Endodermal cell (in vitro differentiated cells): Measurements from ENCODE around the gene BRD2. TPM values are rescaled to one million over a fixed set of nuclear protein-coding genes. Genes with fewer than 3 reads are reported as not detected.

Experiments
- DNase-seq: peaks from one replicate; pipeline ENCODE4 v3.0.0-alpha.2; 2017
- H3K27ac ChIP-seq: 2 replicates; pipeline ENCODE4 v1.5.1; 2013; ENCODE audit warnings: mild to moderate bottlenecking, low read depth, low read length, moderate library complexity
- H3K27me3 ChIP-seq: 2 replicates; pipeline ENCODE4 v1.6.1; 2013; ENCODE audit warnings: mild to moderate bottlenecking, low read length, moderate library complexity; ENCODE audit not compliant: insufficient read depth, control insufficient read depth, poor library complexity, severe bottlenecking
- H3K36me3 ChIP-seq: 2 replicates; pipeline ENCODE4 v1.7.0; 2013; ENCODE audit warnings: mild to moderate bottlenecking, low read length, moderate library complexity; ENCODE audit not compliant: control insufficient read depth, insufficient read depth
- H3K4me1 ChIP-seq: one replicate; pipeline ENCODE4 v1.7.0; 2013; ENCODE audit warnings: low read length; ENCODE audit not compliant: control insufficient read depth, insufficient read depth
- H3K4me3 ChIP-seq: 2 replicates; pipeline ENCODE4 v1.5.1; 2013; ENCODE audit warnings: mild to moderate bottlenecking, low read length, moderate library complexity
- H3K9ac ChIP-seq: 2 replicates; pipeline ENCODE4 v1.6.1; 2013; ENCODE audit warnings: mild to moderate bottlenecking, low read length, moderate library complexity; ENCODE audit not compliant: poor library complexity, severe bottlenecking; ENCODE audit errors: extremely low read depth
- H3K9me3 ChIP-seq: 2 replicates; pipeline ENCODE4 v1.6.1; 2013; ENCODE audit warnings: mild to moderate bottlenecking, low read length, moderate library complexity; ENCODE audit not compliant: control insufficient read depth
- H3K27ac Mint-ChIP-seq: 2 replicates; pipeline ENCODE4 v1.8.0; 2020; ENCODE audit warnings: mixed read lengths
- H3K27me3 Mint-ChIP-seq: 2 replicates; pipeline ENCODE4 v1.8.0; 2021; ENCODE audit warnings: mild to moderate bottlenecking, mixed read lengths; ENCODE audit not compliant: insufficient read depth
- H3K36me3 Mint-ChIP-seq: 2 replicates; pipeline ENCODE4 v1.8.0; 2020; ENCODE audit warnings: low read depth, mixed read lengths
- H3K4me1 Mint-ChIP-seq: 2 replicates; pipeline ENCODE4 v1.8.0; 2020; ENCODE audit warnings: mixed read lengths
- H3K4me3 Mint-ChIP-seq: 2 replicates; pipeline ENCODE4 v1.8.0; 2020; ENCODE audit warnings: mild to moderate bottlenecking, moderate library complexity, mixed read lengths
- H3K9me3 Mint-ChIP-seq: 2 replicates; pipeline ENCODE4 v1.8.0; 2020; ENCODE audit warnings: mild to moderate bottlenecking, mixed read lengths
- CTCF ChIP-seq: fragments of 200-600 bp; sonication (generic); conservative IDR thresholded peaks from 2 replicates; pipeline ENCODE4 v1.5.0; 2021; ENCODE audit warnings: antibody characterized with exemption, mild to moderate bottlenecking
- WGBS, 2 experiments: methylation state at CpG; one replicate each; pipeline versions ENCODE4 v1.1.5 to v1.1.7; 2013; ENCODE audit warnings: missing lambda C conversion rate in 2 of 2, mixed read lengths in 1 of 2; ENCODE audit not compliant: insufficient coverage in 1 of 2, insufficient read length in 1 of 2; 5-methylcytosine and 5-hydroxymethylcytosine counted together
- total RNA-seq, 2 donors: library from RNA; stranded (reverse); fragmentation: NEBNext Ultra II Directional in 1 of 2; extraction: Animal tissue kit (Norgen Biotek cat#: 25700) in 1 of 2; gene quantifications; 2 replicates in 1 of 2; 3 replicates in 1 of 2; pipeline ENCODE4 v1.2.1, GENCODE V29; 2021

BRD2 gene
- total RNA-seq, 2 donors from 2014 or later = 209 to 233 TPM

- no peak for DNase-seq
- Mint-ChIP-seq H3K4me3 (no peak overlapping the region), H3K9me3 (no peaks in the 10 kb centered on the region), H3K27ac (no peak overlapping the region), H3K4me1 (peaks cover 1% of the 10 kb centered on the region), H3K27me3 (peaks cover 28% of the 10 kb centered on the region), H3K36me3 (no peaks in the 10 kb centered on the region)
- Histone ChIP-seq H3K4me1 (no peaks in the 10 kb centered on the region), H3K4me3 (no peak overlapping the region), H3K9ac (no peak overlapping the region), H3K9me3 (no peaks in the 10 kb centered on the region), H3K27ac (no peak overlapping the region), H3K36me3 (no peaks in the 10 kb centered on the region), H3K27me3 (peaks cover 27% of the 10 kb centered on the region)
- 53 to 58% methylated on average over 2 of the region's 2 CpGs for WGBS, 2 experiments
- no peak for TF ChIP-seq CTCF
Observed at GRCh38 chr6:32995448-32995847, 27.1 kb downstream of the BRD2 start.

GRCh38 chr6:33000055-33000454 lies 31.7 kb downstream of the BRD2 start:
- H3K4me3 Mint-ChIP-seq = no peak overlapping the region
- H3K9ac ChIP-seq = no peak overlapping the region
- H3K36me3 Mint-ChIP-seq = no peaks in the 10 kb centered on the region
- peaks cover 31% of the 10 kb centered on the region for H3K27me3 ChIP-seq
- no peaks in the 10 kb centered on the region for H3K9me3 Mint-ChIP-seq
- 32 to 35% methylated on average over 5 to 8 of the region's 8 CpGs for WGBS, 2 experiments
- no peak overlapping the region for H3K4me3 ChIP-seq
- DNase-seq = peak; percentile 88
- no peak overlapping the region for H3K27ac Mint-ChIP-seq
- no peaks in the 10 kb centered on the region for H3K4me1 ChIP-seq
- H3K4me1 Mint-ChIP-seq = peaks cover 1% of the 10 kb centered on the region
- no peaks in the 10 kb centered on the region for H3K36me3 ChIP-seq
- peak; percentile 89 for TF ChIP-seq CTCF
- H3K27me3 Mint-ChIP-seq = peaks cover 34% of the 10 kb centered on the region
- H3K9me3 ChIP-seq = no peaks in the 10 kb centered on the region
- H3K27ac ChIP-seq = no peak overlapping the region

- H3K4me3 ChIP-seq = no peak overlapping the region
- no peak overlapping the region for H3K27ac ChIP-seq
- no peak for DNase-seq
- Mint-ChIP-seq H3K9me3 (no peaks in the 10 kb centered on the region), H3K36me3 (no peaks in the 10 kb centered on the region), H3K27me3 (peaks cover 29% of the 10 kb centered on the region), H3K4me3 (no peak overlapping the region), H3K4me1 (peaks cover 1% of the 10 kb centered on the region), H3K27ac (no peak overlapping the region)
- peaks cover 20% of the 10 kb centered on the region for H3K27me3 ChIP-seq
- H3K9me3 ChIP-seq = no peaks in the 10 kb centered on the region
- H3K36me3 ChIP-seq = no peaks in the 10 kb centered on the region
- WGBS, 2 experiments = 66 to 71% methylated on average over 4 of the region's 4 CpGs
- TF ChIP-seq CTCF = no peak
- no peak overlapping the region for H3K9ac ChIP-seq
- H3K4me1 ChIP-seq = no peaks in the 10 kb centered on the region
Observed at GRCh38 chr6:33001685-33002084, 33.3 kb downstream of the BRD2 start.
